IMR-90 (cell line): Measurements from ENCODE around the gene HLA-DQB1. TPM values are rescaled to one million over a fixed set of nuclear protein-coding genes. Genes with fewer than 3 reads are reported as not detected.

Experiments
- ATAC-seq: fragments of 200-7000 bp; cut with Tn5 transposase; 2 replicates; pipeline ENCODE4 v1.9.1; 2020; ENCODE audit warnings: low read depth, mild to moderate bottlenecking, moderate library complexity
- BruUV-seq: library from RNA; stranded (reverse); fragments of 400-500 nt; replicated peaks from 2 replicates; lab custom pipeline; 2021; lab: Mats Ljungman, UMichigan
- CTCF ChIA-PET: fragments of 300-600 bp; formaldehyde crosslinking; extraction: SDS; loops from one replicate; lab custom pipeline; 2021; ENCODE audit warnings: antibody characterized with exemption; lab: Yijun Ruan, JAX
- POLR2A ChIA-PET: fragments of 300-600 bp; sonication (Branson Sonifier 250); formaldehyde crosslinking; loops from one replicate; lab custom pipeline; 2022; ENCODE audit warnings: antibody characterized with exemption; ENCODE audit not compliant: unreplicated experiment; lab: Charles Lee
- DNase-seq: peaks from one replicate; pipeline ENCODE4 v3.0.0; 2013
- H2AFZ ChIP-seq: replicated peaks from 2 replicates; pipeline ENCODE3; 2013; ENCODE audit warnings: low read length, mild to moderate bottlenecking; ENCODE audit not compliant: poor library complexity
- H2AK5ac ChIP-seq: 2 replicates; pipeline ENCODE4 v1.6.1; 2013; ENCODE audit warnings: low read depth, low read length, inconsistent platforms
- H2AK9ac ChIP-seq: replicated peaks from 2 replicates; pipeline ENCODE3; 2013; ENCODE audit warnings: mild to moderate bottlenecking, low read depth, low read length, moderate library complexity; ENCODE audit not compliant: poor library complexity
- H2BK120ac ChIP-seq: 2 replicates; pipeline ENCODE4 v1.6.1; 2013; ENCODE audit warnings: low read depth, low read length, inconsistent platforms
- H2BK15ac ChIP-seq: 3 replicates; pipeline ENCODE4 v1.6.1; 2013; ENCODE audit warnings: low read depth, low read length, inconsistent platforms
- H2BK20ac ChIP-seq: 2 replicates; pipeline ENCODE4 v1.6.1; 2013; ENCODE audit warnings: low read depth, mild to moderate bottlenecking, inconsistent platforms, low read length, moderate library complexity
- H2BK5ac ChIP-seq: 2 replicates; pipeline ENCODE4 v1.6.1; 2013; ENCODE audit warnings: mild to moderate bottlenecking, low read depth, low read length, inconsistent platforms; ENCODE audit not compliant: poor library complexity, severe bottlenecking
- H3K14ac ChIP-seq: replicated peaks from 2 replicates; pipeline ENCODE4 v1.6.1; 2013; ENCODE audit warnings: low read depth, low read length, inconsistent platforms
- H3K18ac ChIP-seq: 2 replicates; pipeline ENCODE4 v1.6.1; 2013; ENCODE audit warnings: low read depth, low read length, control low read depth
- H3K23ac ChIP-seq: 2 replicates; pipeline ENCODE4 v1.6.1; 2013; ENCODE audit warnings: low read depth, low read length, inconsistent platforms
- H3K27ac ChIP-seq: 2 replicates; pipeline ENCODE4 v1.5.1; 2013; ENCODE audit warnings: mild to moderate bottlenecking, control low read depth, low read length; ENCODE audit not compliant: insufficient read depth
- H3K27me3 ChIP-seq: 2 replicates; pipeline ENCODE4 v1.6.1; 2013; ENCODE audit warnings: low read length; ENCODE audit not compliant: control insufficient read depth, insufficient read depth
- H3K36me3 ChIP-seq: 2 replicates; pipeline ENCODE4 v1.6.1; 2013; ENCODE audit warnings: low read length, mixed read lengths; ENCODE audit not compliant: control insufficient read depth, insufficient read depth
- H3K4ac ChIP-seq: 2 replicates; pipeline ENCODE4 v1.6.1; 2013; ENCODE audit warnings: low read depth, low read length, inconsistent platforms
- H3K4me1 ChIP-seq: 2 replicates; pipeline ENCODE4 v1.6.1; 2013; ENCODE audit warnings: low read length, mixed read lengths; ENCODE audit not compliant: control insufficient read depth, insufficient read depth
- H3K4me2 ChIP-seq: 2 replicates; pipeline ENCODE4 v1.6.1; 2013; ENCODE audit warnings: low read depth, mild to moderate bottlenecking, control low read depth, low read length, moderate library complexity
- H3K4me3 ChIP-seq: 2 replicates; pipeline ENCODE4 v1.5.1; 2013; ENCODE audit warnings: low read depth, mild to moderate bottlenecking, control low read depth, low read length, moderate library complexity; ENCODE audit not compliant: insufficient read depth
- H3K56ac ChIP-seq: 2 replicates; pipeline ENCODE4 v1.6.1; 2013; ENCODE audit warnings: low read length, inconsistent platforms; ENCODE audit not compliant: insufficient read depth; ENCODE audit errors: extremely low read depth
- H3K79me1 ChIP-seq, 2 experiments: 2 replicates each; pipeline ENCODE4 v1.6.1; 2013; ENCODE audit warnings: low read length in 2 of 2, inconsistent platforms in 1 of 2, low read depth in 1 of 2
- H3K9ac ChIP-seq: 2 replicates; pipeline ENCODE4 v1.6.1; 2013; ENCODE audit warnings: low read depth, low read length, control low read depth
- H3K9me1 ChIP-seq: 2 replicates; pipeline ENCODE4 v1.6.1; 2013; ENCODE audit warnings: low read length, inconsistent platforms; ENCODE audit not compliant: insufficient read depth
- H3K9me3 ChIP-seq: 2 replicates; pipeline ENCODE4 v1.6.1; 2013; ENCODE audit warnings: low read length; ENCODE audit not compliant: control insufficient read depth, insufficient read depth
- H4K20me1 ChIP-seq: 2 replicates; pipeline ENCODE4 v1.6.1; 2013; ENCODE audit warnings: low read length, inconsistent platforms; ENCODE audit not compliant: insufficient read depth
- H4K5ac ChIP-seq: 2 replicates; pipeline ENCODE4 v1.6.1; 2013; ENCODE audit warnings: mild to moderate bottlenecking, low read depth, low read length, control low read depth
- H4K8ac ChIP-seq, 2 experiments: 2 replicates each; pipeline ENCODE4 v1.6.1; 2013; ENCODE audit warnings: low read depth in 2 of 2, low read length in 2 of 2, control low read depth in 1 of 2, inconsistent platforms in 1 of 2
- H4K91ac ChIP-seq: 2 replicates; pipeline ENCODE4 v1.6.1; 2013; ENCODE audit warnings: low read depth, low read length, inconsistent platforms; ENCODE audit not compliant: insufficient read depth
- BHLHE40 ChIP-seq: fragments of 150-350 bp; IDR thresholded peaks from 2 replicates; pipeline ENCODE4 v1.6.1; 2016; ENCODE audit warnings: mild to moderate bottlenecking, low read depth, low read length
- CEBPB ChIP-seq: IDR thresholded peaks from 2 replicates; pipeline ENCODE4 v1.6.1; 2012; ENCODE audit warnings: low read depth, low read length, improper control_type of control experiment
- CHD1 ChIP-seq: IDR thresholded peaks from 2 replicates; pipeline ENCODE4 v1.6.1; 2012; ENCODE audit warnings: low read depth, low read length, improper control_type of control experiment
- FOS ChIP-seq: fragments of 150-350 bp; IDR thresholded peaks from 2 replicates; pipeline ENCODE4 v1.6.1; 2016; ENCODE audit warnings: low read depth, low read length
- MAFK ChIP-seq: IDR thresholded peaks from 2 replicates; pipeline ENCODE4 v1.6.1; 2012; ENCODE audit warnings: low read depth, low read length, improper control_type of control experiment
- MAZ ChIP-seq: IDR thresholded peaks from 2 replicates; pipeline ENCODE4 v1.6.1; 2012; ENCODE audit warnings: low read depth, mild to moderate bottlenecking, low read length, improper control_type of control experiment, moderate library complexity, borderline replicate concordance
- MXI1 ChIP-seq: IDR thresholded peaks from 2 replicates; pipeline ENCODE4 v1.6.1; 2012; ENCODE audit warnings: low read depth, mild to moderate bottlenecking, low read length, moderate library complexity, borderline replicate concordance
- NFE2L2 ChIP-seq: fragments of 150-350 bp; IDR thresholded peaks from 2 replicates; pipeline ENCODE4 v1.6.1; 2016; ENCODE audit warnings: low read depth, mild to moderate bottlenecking, low read length
- POLR2A ChIP-seq: IDR thresholded peaks from 2 replicates; pipeline ENCODE4 v1.6.1; 2012; ENCODE audit warnings: mild to moderate bottlenecking, low read depth, low read length
- RAD21 ChIP-seq: IDR thresholded peaks from 2 replicates; pipeline ENCODE4 v1.6.1; 2012; ENCODE audit warnings: low read length, improper control_type of control experiment
- RCOR1 ChIP-seq: IDR thresholded peaks from 2 replicates; pipeline ENCODE4 v1.6.1; 2012; ENCODE audit warnings: mild to moderate bottlenecking, low read length, improper control_type of control experiment; ENCODE audit not compliant: insufficient replicate concordance
- RFX5 ChIP-seq: IDR thresholded peaks from 2 replicates; pipeline ENCODE4 v1.8.0; 2012; ENCODE audit warnings: low read depth, mild to moderate bottlenecking, low read length, moderate library complexity
- SMC3 ChIP-seq: fragments of 150-350 bp; IDR thresholded peaks from 2 replicates; pipeline ENCODE4 v1.6.1; 2016; ENCODE audit warnings: low read depth, mild to moderate bottlenecking, antibody characterized with exemption, low read length, moderate library complexity
- WGBS, 2 experiments: methylation state at CpG; one replicate each; pipeline versions ENCODE4 v1.1.5 to v1.1.7; 2013; ENCODE audit warnings: missing lambda C conversion rate in 2 of 2; ENCODE audit not compliant: insufficient read length in 1 of 2; ENCODE audit errors: extremely low coverage in 2 of 2; 5-methylcytosine and 5-hydroxymethylcytosine counted together
- dilution Hi-C: fragments of 300-500 bp; cut with HindIII; formaldehyde crosslinking; loops from one replicate; pipeline ENCODE4 v1.14.3; 2018; ENCODE audit warnings: low sequenced_read_pairs; ENCODE audit not compliant: unreplicated experiment
- in situ Hi-C: fragments of 300-500 bp; cut with MboI; formaldehyde crosslinking; loops from 3 replicates; pipeline ENCODE4 v1.14.3; 2019; ENCODE audit warnings: low sequenced_read_pairs, inconsistent platforms, mixed read lengths
- intact Hi-C: fragments of 100-400 bp; cut with micrococcal nuclease; formaldehyde crosslinking; loops from 2 replicates; pipeline ENCODE4 v1.10.0; 2022
- polyA plus RNA-seq, 3 experiments: library from polyadenylated mRNA; depleted of rRNA; stranded (reverse); fragments of >200 nt; gene quantifications; 2 replicates each; pipeline ENCODE4 v1.2.3, GENCODE V29; 2012; ENCODE audit warnings: low replicate concordance in 1 of 3
- total RNA-seq: library from RNA; depleted of rRNA; stranded (reverse); fragments of >200 nt; gene quantifications from 2 replicates; pipeline ENCODE4 v1.2.3, GENCODE V29; 2012
- TF ChIP-seq, protein P1 (sequence below): conservative IDR thresholded peaks from 2 replicates; pipeline ENCODE4 v1.5.1; 2012; ENCODE audit warnings: mild to moderate bottlenecking, low read depth, low read length, improper control_type of control experiment
- TF ChIP-seq, protein P2 (sequence below): fragments of 150-350 bp; IDR thresholded peaks from 2 replicates; pipeline ENCODE4 v1.6.1; 2017; ENCODE audit warnings: mild to moderate bottlenecking, antibody characterized with exemption, low read length, low read depth
- TF ChIP-seq, protein P3 (sequence below): fragments of 150-350 bp; IDR thresholded peaks from 2 replicates; pipeline ENCODE4 v1.6.1; 2016; ENCODE audit warnings: low read depth, mild to moderate bottlenecking, low read length, moderate library complexity, borderline replicate concordance

Gene HLA-DQB1
- total and polyA plus RNA-seq, 2 of the 4 experiments (the other 2 are of a cell fraction): not detected

DNA sequence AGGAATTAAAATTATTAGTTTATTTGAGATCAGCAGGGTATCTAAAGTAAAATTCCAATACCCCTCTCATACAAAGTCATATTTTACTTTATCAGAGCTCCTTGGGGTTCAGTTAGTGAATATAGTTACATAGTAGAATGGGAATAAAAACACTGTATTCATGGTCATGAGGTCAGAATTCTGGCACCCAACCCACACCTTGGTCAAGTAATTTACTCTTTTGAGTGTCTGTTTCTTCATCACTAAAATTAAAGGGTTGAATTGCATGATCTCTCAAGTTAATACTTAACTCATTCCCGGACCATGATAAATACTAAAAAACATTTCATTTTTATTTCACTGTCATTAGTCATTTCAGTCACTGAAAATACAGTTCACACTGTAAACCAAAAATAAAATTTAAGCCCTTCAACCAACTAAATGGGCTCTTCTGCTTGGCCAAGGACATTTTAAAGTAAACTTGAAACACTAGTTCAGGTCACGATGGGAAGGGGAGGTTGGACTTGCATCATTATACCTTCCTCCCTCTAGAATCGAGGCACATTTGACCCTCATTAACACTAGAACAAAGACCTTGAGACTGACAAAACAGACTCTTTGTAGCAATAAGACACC, 55.7 kb downstream of the HLA-DQB1 start:
- ChIA-PET POLR2A (no interaction called here), CTCF (no interaction called here)
- Histone ChIP-seq H2BK5ac (no peak overlapping the region), H2AK5ac (no peak overlapping the region), H3K14ac (no peak overlapping the region), H4K20me1 (no peaks in the 10 kb centered on the region), H3K9me3 (no peaks in the 10 kb centered on the region), H3K27ac (no peak overlapping the region), H3K56ac (no peak overlapping the region), H4K91ac (no peak overlapping the region), H3K18ac (no peak overlapping the region), H2AK9ac (no peak overlapping the region), H3K4ac (no peak overlapping the region), H3K9ac (no peak overlapping the region), H3K23ac (no peak overlapping the region), H4K8ac (no peak overlapping the region), H3K4me2 (no peak overlapping the region), H2AFZ (no peak overlapping the region), H3K4me1 (no peaks in the 10 kb centered on the region), H3K27me3 (no peaks in the 10 kb centered on the region), H2BK120ac (no peak overlapping the region), H2BK15ac (no peak overlapping the region), H3K9me1 (no peaks in the 10 kb centered on the region), H3K36me3 (no peaks in the 10 kb centered on the region), H3K4me3 (no peak overlapping the region), H3K79me1 (no peaks in the 10 kb centered on the region), H2BK20ac (no peak overlapping the region), H4K5ac (no peak overlapping the region)
- no peak for DNase-seq
- no TSS peak for BruUV-seq
- no CpG with 5 or more reads among the region's 3 CpGs for WGBS, 2 experiments
- ATAC-seq: no peak
- in situ Hi-C loops (no loop called here), dilution Hi-C loops (no loop called here), intact Hi-C loops (no loop called here)
- TF ChIP-seq FOS (no peak), MXI1 (no peak), MAFK (no peak), POLR2A (no peak), RFX5 (no peak), CEBPB (no peak), NFE2L2 (no peak), BHLHE40 (no peak), MAZ (no peak), CHD1 (no peak), RCOR1 (no peak), SMC3 (no peak), RAD21 (no peak)
- TF ChIP-seq, protein P1, sequence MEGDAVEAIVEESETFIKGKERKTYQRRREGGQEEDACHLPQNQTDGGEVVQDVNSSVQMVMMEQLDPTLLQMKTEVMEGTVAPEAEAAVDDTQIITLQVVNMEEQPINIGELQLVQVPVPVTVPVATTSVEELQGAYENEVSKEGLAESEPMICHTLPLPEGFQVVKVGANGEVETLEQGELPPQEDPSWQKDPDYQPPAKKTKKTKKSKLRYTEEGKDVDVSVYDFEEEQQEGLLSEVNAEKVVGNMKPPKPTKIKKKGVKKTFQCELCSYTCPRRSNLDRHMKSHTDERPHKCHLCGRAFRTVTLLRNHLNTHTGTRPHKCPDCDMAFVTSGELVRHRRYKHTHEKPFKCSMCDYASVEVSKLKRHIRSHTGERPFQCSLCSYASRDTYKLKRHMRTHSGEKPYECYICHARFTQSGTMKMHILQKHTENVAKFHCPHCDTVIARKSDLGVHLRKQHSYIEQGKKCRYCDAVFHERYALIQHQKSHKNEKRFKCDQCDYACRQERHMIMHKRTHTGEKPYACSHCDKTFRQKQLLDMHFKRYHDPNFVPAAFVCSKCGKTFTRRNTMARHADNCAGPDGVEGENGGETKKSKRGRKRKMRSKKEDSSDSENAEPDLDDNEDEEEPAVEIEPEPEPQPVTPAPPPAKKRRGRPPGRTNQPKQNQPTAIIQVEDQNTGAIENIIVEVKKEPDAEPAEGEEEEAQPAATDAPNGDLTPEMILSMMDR: no peak
- TF ChIP-seq, protein P2, sequence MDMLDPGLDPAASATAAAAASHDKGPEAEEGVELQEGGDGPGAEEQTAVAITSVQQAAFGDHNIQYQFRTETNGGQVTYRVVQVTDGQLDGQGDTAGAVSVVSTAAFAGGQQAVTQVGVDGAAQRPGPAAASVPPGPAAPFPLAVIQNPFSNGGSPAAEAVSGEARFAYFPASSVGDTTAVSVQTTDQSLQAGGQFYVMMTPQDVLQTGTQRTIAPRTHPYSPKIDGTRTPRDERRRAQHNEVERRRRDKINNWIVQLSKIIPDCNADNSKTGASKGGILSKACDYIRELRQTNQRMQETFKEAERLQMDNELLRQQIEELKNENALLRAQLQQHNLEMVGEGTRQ: no peak
- TF ChIP-seq, protein P3, sequence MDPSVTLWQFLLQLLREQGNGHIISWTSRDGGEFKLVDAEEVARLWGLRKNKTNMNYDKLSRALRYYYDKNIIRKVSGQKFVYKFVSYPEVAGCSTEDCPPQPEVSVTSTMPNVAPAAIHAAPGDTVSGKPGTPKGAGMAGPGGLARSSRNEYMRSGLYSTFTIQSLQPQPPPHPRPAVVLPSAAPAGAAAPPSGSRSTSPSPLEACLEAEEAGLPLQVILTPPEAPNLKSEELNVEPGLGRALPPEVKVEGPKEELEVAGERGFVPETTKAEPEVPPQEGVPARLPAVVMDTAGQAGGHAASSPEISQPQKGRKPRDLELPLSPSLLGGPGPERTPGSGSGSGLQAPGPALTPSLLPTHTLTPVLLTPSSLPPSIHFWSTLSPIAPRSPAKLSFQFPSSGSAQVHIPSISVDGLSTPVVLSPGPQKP: no peak
